Measurements from ENCODE around the gene ADARB2.

ADARB2 gene

DNA sequence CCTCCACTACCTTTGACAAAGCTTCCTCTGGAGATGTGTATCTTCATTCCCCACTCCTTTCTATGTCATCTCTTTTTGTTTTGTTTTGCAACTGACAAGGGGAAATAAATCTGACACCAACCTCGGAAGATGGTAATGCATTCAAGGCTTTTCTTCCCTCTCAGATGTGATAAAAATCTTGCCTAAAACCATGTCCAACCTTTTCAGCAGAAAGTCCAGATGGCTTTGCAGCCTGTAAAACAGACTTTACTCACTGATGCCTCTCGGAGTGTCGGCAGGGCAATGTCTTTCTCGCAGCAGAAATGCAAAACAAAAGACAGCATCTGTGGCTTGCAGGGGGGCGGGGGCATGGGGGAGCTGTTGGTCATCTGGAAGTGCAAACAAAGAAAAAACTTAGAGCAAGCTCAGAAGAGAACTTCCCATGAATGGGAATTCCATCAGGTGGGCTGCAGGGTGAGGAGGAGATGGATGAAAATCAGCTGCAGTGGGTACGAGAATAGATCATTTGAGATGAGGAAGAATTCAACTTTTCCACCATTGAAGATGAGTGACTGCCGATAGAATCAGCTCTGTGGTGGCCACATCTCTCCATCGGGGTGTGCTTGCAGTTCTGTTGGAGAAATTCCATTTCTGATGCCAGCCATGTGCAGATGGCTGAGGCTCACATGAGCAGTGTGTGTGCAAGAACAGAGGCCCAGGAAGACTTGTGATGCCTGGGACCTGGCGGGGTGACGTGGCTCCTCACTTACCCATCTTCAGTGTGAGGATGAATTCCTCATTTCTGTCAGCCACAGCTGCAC, 443.5 kb downstream of the ADARB2 start:
- no peak for DNase-seq (ENCODE audit: low spot score)
- TF ChIP-seq, protein P1, sequence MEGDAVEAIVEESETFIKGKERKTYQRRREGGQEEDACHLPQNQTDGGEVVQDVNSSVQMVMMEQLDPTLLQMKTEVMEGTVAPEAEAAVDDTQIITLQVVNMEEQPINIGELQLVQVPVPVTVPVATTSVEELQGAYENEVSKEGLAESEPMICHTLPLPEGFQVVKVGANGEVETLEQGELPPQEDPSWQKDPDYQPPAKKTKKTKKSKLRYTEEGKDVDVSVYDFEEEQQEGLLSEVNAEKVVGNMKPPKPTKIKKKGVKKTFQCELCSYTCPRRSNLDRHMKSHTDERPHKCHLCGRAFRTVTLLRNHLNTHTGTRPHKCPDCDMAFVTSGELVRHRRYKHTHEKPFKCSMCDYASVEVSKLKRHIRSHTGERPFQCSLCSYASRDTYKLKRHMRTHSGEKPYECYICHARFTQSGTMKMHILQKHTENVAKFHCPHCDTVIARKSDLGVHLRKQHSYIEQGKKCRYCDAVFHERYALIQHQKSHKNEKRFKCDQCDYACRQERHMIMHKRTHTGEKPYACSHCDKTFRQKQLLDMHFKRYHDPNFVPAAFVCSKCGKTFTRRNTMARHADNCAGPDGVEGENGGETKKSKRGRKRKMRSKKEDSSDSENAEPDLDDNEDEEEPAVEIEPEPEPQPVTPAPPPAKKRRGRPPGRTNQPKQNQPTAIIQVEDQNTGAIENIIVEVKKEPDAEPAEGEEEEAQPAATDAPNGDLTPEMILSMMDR (IDR thresholded peaks at IDR 0.05; ENCODE audit: borderline replicate concordance, control extremely low read depth, extremely low read depth, insufficient read depth, missing control alignments): no peak
- in situ Hi-C loops (cut with MboI; ENCODE audit: low sequenced_read_pairs, unreplicated experiment): no loop called here

DNA sequence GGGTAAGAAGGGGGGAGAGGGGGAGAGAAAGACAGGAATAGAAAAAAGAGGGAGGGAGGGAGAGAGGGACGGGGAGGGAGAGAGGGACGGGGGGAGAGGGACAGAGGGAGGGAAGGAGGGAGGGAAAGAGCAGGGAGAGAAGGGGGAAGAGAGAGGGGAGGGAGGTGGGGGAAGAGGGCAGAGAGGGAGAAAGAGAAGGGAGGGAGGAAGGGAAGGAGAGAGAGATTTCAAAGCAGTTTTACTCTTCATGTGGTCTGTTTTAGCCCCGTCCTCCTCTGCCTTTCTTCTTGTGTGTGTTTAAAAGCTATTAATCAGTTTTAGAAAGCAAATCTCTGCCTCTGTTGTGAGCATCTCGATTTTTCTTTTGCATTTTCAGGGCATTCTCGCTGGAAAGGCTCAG, 444.2 kb downstream of the ADARB2 start:
- TF ChIP-seq, protein P1 (IDR thresholded peaks at IDR 0.05; ENCODE audit: borderline replicate concordance, control extremely low read depth, extremely low read depth, insufficient read depth, missing control alignments): no peak
- DNase-seq (ENCODE audit: low spot score): no peak
- in situ Hi-C loops (cut with MboI; ENCODE audit: low sequenced_read_pairs, unreplicated experiment): no loop called here

DNA sequence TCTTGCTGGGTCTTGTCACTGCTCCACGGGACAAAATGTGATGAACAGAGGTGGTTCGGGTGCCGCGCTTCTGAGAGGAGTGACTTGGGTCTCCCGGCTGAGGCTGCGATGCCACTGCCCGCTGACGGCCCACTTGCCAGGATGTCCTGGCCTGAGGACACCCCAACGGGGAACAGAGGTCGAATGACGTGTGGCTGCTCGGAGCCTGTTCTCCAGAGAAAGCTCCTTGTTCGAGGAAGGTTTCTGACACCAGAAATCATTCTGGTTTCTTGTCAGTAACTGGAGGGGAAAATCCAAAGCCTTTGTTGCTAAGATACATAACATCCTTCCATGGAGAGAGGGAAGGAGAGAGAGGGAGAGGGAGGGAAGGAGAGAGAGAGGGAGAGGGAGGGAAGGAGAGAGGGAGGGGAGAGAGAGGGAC, 444.7 kb downstream of the ADARB2 start:
- TF ChIP-seq, protein P1 (IDR thresholded peaks at IDR 0.05; ENCODE audit: borderline replicate concordance, control extremely low read depth, extremely low read depth, insufficient read depth, missing control alignments): no peak
- in situ Hi-C loops (cut with MboI; ENCODE audit: low sequenced_read_pairs, unreplicated experiment): no loop called here
- no peak for DNase-seq (ENCODE audit: low spot score)

DNA sequence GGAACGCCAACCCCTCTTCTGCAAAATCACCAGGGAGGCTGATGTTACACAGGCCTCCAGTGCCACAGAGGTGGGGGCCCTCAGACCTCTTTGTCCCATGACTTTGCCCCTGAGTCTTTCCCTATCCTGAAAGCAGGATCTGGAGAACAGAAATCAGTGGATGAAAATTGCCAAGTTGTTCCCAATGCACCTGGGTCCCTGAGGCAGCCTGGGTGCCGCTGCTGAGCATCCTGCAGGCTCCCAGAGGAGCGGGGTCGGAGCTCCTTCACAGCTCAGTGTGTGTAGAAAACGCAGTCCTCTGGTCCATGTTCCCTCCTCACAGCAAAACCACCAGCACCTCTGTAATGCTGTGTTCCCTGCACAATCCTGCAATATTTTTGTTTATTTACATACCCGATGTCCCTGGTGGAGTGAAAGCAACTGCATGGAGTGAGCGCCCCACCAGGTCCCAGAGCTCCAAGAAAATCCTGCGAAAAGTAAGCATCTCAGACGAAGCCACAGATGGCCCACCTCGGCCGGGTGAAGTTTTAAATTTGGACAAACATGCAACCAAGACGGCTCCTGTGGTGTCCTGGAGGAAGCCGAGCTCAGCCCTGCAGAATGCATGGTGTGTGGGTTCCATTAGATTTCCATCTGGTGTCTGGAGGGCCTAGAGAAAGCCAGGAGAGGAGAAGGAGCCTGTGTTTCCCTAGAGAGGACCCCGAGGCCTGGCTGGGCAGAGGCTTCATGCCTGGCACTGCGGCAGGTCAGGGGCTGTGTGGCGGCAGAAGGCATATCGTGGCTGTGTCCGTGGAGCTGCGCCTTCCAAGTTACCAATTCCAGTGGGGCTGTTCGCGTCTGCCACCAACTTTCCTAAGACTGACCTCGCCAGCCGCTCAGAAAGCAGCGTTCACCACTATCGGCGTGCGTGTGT, 445.9 kb downstream of the ADARB2 start:
- in situ Hi-C loops (cut with MboI; ENCODE audit: low sequenced_read_pairs, unreplicated experiment): no loop called here
- TF ChIP-seq, protein P1 (IDR thresholded peaks at IDR 0.05; ENCODE audit: borderline replicate concordance, control extremely low read depth, extremely low read depth, insufficient read depth, missing control alignments): no peak
- DNase-seq (ENCODE audit: low spot score): no peak

DNA sequence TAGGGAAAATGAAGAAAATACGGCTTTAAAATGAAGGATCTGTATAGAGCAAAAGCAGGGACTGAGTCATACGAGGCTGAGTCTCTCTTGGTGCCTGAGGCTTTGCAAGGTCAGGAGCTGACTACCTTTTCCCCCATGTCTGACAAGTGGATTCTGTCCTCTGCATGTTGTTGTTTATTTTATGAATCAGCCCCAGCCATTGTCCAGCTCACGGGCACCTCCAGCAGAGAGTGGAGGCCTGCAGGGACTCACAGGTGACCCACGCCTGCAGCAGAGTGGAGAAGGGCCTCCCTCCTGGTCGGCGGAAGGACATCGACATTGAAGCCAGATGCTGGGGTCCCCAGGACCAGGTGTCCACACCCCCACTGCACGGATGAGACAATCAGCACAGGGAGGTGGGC, 447.3 kb downstream of the ADARB2 start:
- TF ChIP-seq, protein P1 (IDR thresholded peaks at IDR 0.05; ENCODE audit: borderline replicate concordance, control extremely low read depth, extremely low read depth, insufficient read depth, missing control alignments): no peak
- in situ Hi-C loops (cut with MboI; ENCODE audit: low sequenced_read_pairs, unreplicated experiment): no loop called here
- DNase-seq (ENCODE audit: low spot score): no peak

DNA sequence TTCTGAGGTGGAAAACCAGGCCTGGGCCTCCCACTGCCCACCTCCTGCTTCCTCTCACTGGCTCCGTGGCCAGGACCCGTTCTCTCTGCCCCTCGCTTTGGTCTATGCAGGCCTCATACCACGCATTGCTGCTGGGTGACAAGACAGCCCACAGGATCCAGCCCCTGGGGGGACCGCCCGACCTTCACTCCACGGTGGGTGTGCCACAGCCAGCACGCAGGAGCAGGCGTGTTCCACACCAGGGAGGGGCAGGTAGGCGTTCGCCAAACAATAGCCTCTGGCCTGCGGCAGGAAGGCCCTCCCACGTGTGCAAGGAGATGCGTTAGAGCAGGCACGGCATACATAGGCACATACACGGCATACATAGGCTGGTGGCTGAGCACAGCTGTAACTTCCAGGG, 447.7 kb downstream of the ADARB2 start:
- TF ChIP-seq, protein P1 (IDR thresholded peaks at IDR 0.05; ENCODE audit: borderline replicate concordance, control extremely low read depth, extremely low read depth, insufficient read depth, missing control alignments): no peak
- no peak for DNase-seq (ENCODE audit: low spot score)
- in situ Hi-C loops (cut with MboI; ENCODE audit: low sequenced_read_pairs, unreplicated experiment): no loop called here

Measured in GM13976 (cell line).